Activated CD8-positive, alpha-beta memory T cell treated with anti-CD3 and anti-CD28 coated beads, Interleukin-2, amount 50 U/mL, for 1 hour (primary cell): ENCODE measurements around the gene KCNA1.

Experiments used
- DNase-seq: peaks from one replicate; pipeline ENCODE4 v3.0.0-alpha.2; 2020; ENCODE audit errors: extremely low read depth

KCNA1 gene

DNA sequence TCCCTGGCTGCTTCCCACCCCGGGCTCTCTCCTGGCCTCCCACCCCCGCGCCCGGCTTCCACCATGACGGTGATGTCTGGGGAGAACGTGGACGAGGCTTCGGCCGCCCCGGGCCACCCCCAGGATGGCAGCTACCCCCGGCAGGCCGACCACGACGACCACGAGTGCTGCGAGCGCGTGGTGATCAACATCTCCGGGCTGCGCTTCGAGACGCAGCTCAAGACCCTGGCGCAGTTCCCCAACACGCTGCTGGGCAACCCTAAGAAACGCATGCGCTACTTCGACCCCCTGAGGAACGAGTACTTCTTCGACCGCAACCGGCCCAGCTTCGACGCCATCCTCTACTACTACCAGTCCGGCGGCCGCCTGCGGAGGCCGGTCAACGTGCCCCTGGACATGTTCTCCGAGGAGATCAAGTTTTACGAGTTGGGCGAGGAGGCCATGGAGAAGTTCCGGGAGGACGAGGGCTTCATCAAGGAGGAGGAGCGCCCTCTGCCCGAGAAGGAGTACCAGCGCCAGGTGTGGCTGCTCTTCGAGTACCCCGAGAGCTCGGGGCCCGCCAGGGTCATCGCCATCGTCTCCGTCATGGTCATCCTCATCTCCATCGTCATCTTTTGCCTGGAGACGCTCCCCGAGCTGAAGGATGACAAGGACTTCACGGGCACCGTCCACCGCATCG, 1.8 kb downstream of the KCNA1 start:
- no peak for DNase-seq

DNA sequence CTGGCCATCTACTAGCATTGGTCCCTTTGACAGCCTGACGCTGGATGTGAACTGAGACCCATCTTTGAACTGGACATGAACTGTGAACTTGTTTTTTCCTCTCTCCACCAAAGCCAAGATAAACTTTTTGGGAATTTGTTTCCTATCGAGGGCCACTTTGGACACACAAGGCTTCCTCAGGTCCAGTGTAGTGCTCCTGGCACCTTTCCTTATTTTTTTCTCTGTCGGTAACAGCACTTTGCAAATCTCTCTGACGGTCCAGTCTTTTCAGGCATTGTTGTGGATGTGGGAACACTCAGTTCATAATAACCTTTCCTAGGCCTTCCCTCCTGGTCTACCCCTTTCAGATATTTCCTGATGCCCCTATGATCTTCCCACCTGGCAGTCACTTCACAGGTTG, 5.0 kb downstream of the KCNA1 start:
- DNase-seq = no peak

GRCh38 chr12:4915752-4916151, 6.0 kb downstream of the KCNA1 start:
- DNase-seq = no peak

DNA sequence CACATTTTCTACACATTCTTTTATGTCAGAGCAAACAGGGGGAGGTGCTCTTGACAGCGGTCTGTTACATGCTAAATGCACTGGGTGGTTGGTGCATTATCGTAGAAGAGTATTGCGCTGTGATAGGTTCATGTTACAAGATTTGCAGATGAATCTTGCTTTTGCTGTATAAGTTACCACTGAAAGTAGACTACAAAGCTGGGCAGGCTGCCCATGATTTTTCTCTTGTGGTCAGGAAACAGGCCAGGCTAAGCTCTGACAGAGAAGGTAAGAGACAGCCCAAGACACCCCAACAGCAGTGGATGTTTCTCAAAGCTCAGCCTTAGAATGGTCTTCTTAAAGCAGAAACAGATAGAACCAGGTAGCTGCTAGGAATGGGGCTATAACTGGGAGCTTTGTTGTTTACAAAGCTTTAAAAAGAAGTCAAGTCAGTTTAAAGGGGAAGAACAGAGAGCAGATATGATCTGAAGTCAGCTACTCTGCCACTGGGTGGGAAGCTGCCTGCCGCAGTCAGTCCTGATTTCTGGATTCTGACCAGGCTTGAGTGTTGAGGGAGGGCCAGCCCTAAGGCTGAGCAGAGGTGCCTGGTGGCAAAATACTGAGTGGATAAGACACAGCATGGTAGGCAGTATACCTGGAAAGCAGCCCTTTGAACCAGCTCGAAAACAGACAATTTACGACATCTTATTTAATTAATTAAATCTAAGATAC, 9.4 kb downstream of the KCNA1 start:
- DNase-seq = no peak

GRCh38 chr12:4932576-4932975, 22.9 kb downstream of the KCNA1 start:
- DNase-seq = no peak

GRCh38 chr12:4933411-4933810, 23.7 kb downstream of the KCNA1 start:
- no peak for DNase-seq

GRCh38 chr12:4934407-4935035, 24.8 kb downstream of the KCNA1 start:
- no peak for DNase-seq

GRCh38 chr12:4938900-4939299, 29.2 kb downstream of the KCNA1 start:
- no peak for DNase-seq

GRCh38 chr12:4939418-4940023, 29.8 kb downstream of the KCNA1 start:
- no peak for DNase-seq

GRCh38 chr12:4943067-4943937, 33.6 kb downstream of the KCNA1 start:
- no peak for DNase-seq

DNA sequence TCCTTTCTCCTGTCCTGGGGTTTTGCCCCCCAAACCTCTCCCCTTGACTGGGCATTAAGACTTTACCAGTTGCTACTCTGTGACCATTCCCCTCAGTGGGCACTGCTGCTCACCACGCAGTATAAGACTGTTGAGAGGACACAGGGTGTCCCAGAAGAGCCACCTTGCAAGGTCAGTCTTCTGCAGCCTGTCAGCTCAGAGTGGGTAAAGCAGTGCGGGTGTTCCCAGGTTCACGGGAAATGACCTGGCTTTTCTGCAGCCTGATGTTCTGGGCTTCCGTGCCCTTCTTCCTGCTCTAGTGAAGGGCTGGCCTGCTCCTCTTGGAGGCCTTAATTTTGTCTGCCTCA, 34.2 kb downstream of the KCNA1 start:
- no peak for DNase-seq

DNA sequence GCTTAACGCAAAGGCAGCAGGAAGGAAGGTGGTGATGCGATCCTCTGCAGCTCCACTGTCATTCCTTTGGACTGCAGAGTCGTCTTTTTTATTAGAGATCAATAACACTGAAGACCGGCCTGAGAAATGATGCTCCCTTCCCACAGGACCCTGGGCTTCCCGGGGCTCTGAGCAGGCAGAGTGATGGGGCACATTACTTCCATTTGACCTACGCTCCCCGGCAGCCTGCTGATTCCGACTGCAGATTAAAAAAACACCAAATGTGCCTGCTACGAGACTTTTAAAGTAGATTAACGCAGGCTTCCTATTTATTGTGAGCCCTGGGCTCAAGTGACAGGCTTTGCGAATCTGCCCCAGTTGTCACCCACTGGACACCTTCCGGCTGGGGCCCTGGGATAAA, 37.5 kb downstream of the KCNA1 start:
- no peak for DNase-seq

GRCh38 chr12:4951083-4951482, 41.4 kb downstream of the KCNA1 start:
- DNase-seq = no peak

- no peak for DNase-seq
Observed at GRCh38 chr12:4951601-4952000, 41.9 kb downstream of the KCNA1 start.

DNA sequence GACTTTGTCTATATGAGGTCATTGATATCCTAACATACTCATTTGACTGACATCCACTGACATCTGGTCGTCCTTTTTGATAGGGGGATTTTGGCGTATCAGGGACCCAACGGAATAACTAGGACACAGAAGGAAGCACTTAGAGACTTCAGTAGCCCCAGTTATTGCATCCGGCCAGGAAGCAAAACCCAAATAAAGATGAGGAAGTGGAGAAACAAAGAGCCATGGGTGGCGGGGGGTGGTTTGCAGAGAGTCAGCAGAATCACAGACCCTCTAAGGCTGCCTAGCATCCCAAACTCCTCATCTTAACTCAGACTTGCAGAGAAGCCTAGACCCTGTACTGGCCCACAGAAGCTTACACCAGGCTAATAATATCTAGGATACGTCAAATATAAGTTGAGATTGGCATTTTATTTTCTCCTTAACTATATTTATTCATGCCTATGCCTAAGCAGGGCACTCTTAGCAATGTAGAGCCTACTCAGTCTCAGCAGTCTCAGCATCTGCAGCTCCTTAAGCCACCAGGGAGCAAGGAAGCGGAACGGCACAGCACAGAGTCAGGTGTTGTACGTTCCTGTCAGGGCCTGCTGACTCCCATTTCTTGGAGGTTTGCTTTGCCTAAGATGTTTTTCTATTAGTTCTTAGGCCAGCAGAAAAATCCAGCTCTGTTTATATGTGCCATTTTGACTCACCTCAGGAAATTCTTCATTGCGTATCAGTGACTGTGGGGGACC, 45.1 kb downstream of the KCNA1 start:
- DNase-seq = no peak

- DNase-seq = no peak
Observed at GRCh38 chr12:4956054-4956453, 46.3 kb downstream of the KCNA1 start.

- DNase-seq = no peak
Observed at GRCh38 chr12:4956968-4957367, 47.3 kb downstream of the KCNA1 start.

DNA sequence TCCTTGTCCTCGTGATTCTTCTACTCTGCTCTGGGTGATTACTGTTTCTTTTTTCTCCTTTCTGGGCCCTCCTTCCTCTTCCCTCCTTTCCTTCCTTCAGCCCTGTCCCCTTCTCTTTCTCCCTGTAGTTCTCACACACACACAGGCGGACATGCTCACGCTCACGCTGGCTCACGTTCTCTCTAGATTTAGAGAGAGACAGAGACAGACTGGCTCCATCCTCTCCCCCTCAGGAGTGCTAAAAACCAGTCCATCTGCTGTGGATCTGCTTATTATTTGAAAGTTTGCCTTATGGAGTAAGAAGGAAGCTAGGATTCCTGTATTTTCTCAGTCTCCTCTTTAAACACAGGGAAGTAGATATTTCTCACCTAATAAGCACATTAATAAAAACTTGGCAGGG, 48.1 kb downstream of the KCNA1 start:
- DNase-seq = no peak

DNA sequence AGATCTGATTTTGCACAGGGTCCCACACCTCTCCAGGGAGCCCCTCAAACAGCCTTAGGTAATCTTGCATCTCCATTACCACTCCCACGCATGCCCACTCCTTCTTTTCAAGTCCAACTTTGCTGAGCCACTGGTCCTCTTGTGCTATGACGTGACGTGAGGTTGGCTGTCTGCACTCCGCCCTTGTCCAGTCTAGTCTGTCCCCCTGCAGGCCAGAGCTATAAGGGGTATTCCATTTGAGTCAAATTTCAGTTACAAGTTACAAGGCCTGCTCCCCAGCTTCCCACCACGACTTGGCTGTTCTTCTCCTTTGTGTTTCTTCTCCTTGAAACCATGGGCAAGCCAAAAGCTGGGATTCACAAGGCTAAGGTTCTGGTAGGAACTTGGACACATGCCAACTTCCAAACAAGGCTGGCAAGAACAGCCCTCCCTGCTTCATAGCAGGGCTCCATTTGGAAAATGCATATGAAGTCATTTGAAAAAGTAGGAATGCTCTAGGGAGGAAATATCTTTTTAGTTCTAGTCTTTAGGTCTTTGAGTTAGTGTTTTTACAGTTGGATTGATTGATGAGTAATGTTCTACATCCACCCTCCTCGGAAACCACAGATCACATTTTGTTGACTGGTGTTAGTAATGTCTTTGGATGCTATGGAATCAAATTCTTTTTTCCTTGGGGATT, 49.1 kb downstream of the KCNA1 start:
- no peak for DNase-seq

- DNase-seq = no peak
Observed at GRCh38 chr12:4959381-4959780, 49.7 kb downstream of the KCNA1 start.

- DNase-seq = no peak
Observed at GRCh38 chr12:4960030-4960429, 50.3 kb downstream of the KCNA1 start.
